Transverse colon (tissue), 4 donors: ENCODE measurements around the gene CCDC73. TPM values are rescaled to one million over a fixed set of nuclear protein-coding genes. Genes with fewer than 3 reads are reported as not detected.

Experiments used
- DNase-seq: peaks from one replicate; pipeline ENCODE4 v3.0.0-alpha.2; 2019
- H3K27ac ChIP-seq, 4 donors: fragments of 200-600 bp; sonication (generic); 2 replicates each; pipeline ENCODE4 v1.5.1; 2016 to 2018; ENCODE audit warnings: inconsistent platforms in 4 of 4
- H3K27me3 ChIP-seq: fragments of 200-600 bp; sonication (generic); 2 replicates; pipeline ENCODE4 v1.5.1; 2017; ENCODE audit warnings: inconsistent platforms
- H3K36me3 ChIP-seq, 4 donors: fragments of 200-600 bp; sonication (generic); 2 replicates each; pipeline ENCODE4 v1.5.1; 2017 to 2019; ENCODE audit warnings: inconsistent platforms in 4 of 4
- H3K4me1 ChIP-seq, 4 donors: fragments of 200-600 bp; sonication (generic); 2 replicates each; pipeline ENCODE4 v1.5.1; 2017 to 2020; ENCODE audit warnings: inconsistent platforms in 4 of 4
- H3K4me3 ChIP-seq, 4 donors: fragments of 200-600 bp; sonication (generic); 1 replicate in 1 of 4; 2 replicates in 3 of 4; pipeline versions ENCODE4 v1.5.1 to v1.6.1; 2017 to 2019; ENCODE audit warnings: inconsistent platforms in 4 of 4
- H3K9me3 ChIP-seq, 2 donors: fragments of 200-600 bp; sonication (generic); 2 replicates each; pipeline ENCODE4 v1.5.1; 2017 to 2019; ENCODE audit warnings: inconsistent platforms in 2 of 2
- EP300 ChIP-seq: sonication (generic); formaldehyde crosslinking; IDR thresholded peaks from one replicate; pipeline ENCODE4 v1.6.1; 2017; ENCODE audit warnings: antibody characterized with exemption, low read depth
- POLR2A ChIP-seq: fragments of 450-650 bp; IDR thresholded peaks from one replicate; pipeline ENCODE4 v1.6.1; 2016; ENCODE audit warnings: antibody characterized with exemption, mild to moderate bottlenecking, moderate library complexity
- POLR2AphosphoS5 ChIP-seq, 3 donors: sonication (generic); formaldehyde crosslinking; IDR thresholded peaks; one replicate each; pipeline ENCODE4 v1.6.1; 2016; ENCODE audit warnings: antibody characterized with exemption in 3 of 3
- WGBS, 2 donors: methylation state at CpG; one replicate each; pipeline ENCODE4 v1.1.5; 2018; ENCODE audit warnings: low coverage in 1 of 2; 5-methylcytosine and 5-hydroxymethylcytosine counted together
- in situ Hi-C, 4 donors: fragments of 200-750 bp; cut with MboI; loops; one replicate each; pipeline versions ENCODE4 v1.15.0 to v1.15.1; 2017; ENCODE audit warnings: low sequenced_read_pairs in 3 of 4, low pct_ligation_motif_present in 1 of 4, low pct_unique_long_range_greater_than_20kb in 1 of 4
- intact Hi-C: fragments of 100-400 bp; cut with DNase I; formaldehyde crosslinking; loops from one replicate; pipeline ENCODE4 v1.15.1; 2023; ENCODE audit warnings: low total_unique reads
- total RNA-seq, 4 donors: library from RNA; depleted of rRNA; stranded (reverse); fragments of >200 nt; gene quantifications; one replicate each; pipeline ENCODE4 v1.1.0, GENCODE V29; 2016
- TF ChIP-seq, protein P1 (sequence below), 5 experiments: fragments of 200-600 bp in 3 of 5; fragments of 450-650 bp in 2 of 5; sonication (generic) in 3 of 5; IDR thresholded peaks; 1 replicate in 2 of 5; 2 replicates in 3 of 5; pipeline ENCODE4 v1.5.1; 2016 to 2017; ENCODE audit warnings: antibody characterized with exemption in 5 of 5, inconsistent platforms in 3 of 5, mild to moderate bottlenecking in 2 of 5, moderate library complexity in 1 of 5

Gene CCDC73
- total RNA-seq, 4 donors from 2014 or later, result not detected

DNA sequence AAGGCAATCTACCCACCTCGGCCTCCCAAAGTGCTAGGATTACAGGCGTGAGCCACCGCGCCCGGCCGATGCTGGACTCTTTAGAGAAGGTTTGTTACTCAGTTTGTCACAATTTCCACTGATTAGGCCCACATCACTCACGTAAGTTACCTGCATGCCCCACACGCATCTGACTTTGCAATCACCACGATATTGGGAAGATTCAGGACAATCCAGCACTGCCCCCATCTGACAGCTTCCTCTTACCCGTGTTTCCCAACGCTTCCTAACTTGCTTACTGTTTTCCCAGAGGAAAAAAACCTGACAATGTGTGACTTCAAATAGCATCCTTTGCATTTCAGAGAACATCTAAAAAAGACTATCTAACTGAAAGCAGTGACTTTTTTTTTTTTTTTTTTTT lies 232.6 kb downstream of the CCDC73 start:
- intact Hi-C loops (no loop called here), in situ Hi-C loops (no loop called here)
- WGBS, 2 donors, result 79 to 91% methylated on average over 11 of the region's 11 CpGs
- no peaks in the 10 kb centered on the region for H3K36me3 ChIP-seq
- no peaks in the 10 kb centered on the region for H3K4me1 ChIP-seq
- H3K9me3 ChIP-seq, result no peaks in the 10 kb centered on the region
- DNase-seq, result no peak
- no peak overlapping the region for H3K27ac ChIP-seq
- no peaks in the 10 kb centered on the region for H3K27me3 ChIP-seq
- no peak overlapping the region for H3K4me3 ChIP-seq
- TF ChIP-seq POLR2A (no peak), POLR2AphosphoS5 (IDR thresholded peaks at IDR 0.05) (no peak), EP300 (no peak)
- TF ChIP-seq, protein P1, sequence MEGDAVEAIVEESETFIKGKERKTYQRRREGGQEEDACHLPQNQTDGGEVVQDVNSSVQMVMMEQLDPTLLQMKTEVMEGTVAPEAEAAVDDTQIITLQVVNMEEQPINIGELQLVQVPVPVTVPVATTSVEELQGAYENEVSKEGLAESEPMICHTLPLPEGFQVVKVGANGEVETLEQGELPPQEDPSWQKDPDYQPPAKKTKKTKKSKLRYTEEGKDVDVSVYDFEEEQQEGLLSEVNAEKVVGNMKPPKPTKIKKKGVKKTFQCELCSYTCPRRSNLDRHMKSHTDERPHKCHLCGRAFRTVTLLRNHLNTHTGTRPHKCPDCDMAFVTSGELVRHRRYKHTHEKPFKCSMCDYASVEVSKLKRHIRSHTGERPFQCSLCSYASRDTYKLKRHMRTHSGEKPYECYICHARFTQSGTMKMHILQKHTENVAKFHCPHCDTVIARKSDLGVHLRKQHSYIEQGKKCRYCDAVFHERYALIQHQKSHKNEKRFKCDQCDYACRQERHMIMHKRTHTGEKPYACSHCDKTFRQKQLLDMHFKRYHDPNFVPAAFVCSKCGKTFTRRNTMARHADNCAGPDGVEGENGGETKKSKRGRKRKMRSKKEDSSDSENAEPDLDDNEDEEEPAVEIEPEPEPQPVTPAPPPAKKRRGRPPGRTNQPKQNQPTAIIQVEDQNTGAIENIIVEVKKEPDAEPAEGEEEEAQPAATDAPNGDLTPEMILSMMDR (IDR thresholded peaks at IDR 0.05), result no peak

DNA sequence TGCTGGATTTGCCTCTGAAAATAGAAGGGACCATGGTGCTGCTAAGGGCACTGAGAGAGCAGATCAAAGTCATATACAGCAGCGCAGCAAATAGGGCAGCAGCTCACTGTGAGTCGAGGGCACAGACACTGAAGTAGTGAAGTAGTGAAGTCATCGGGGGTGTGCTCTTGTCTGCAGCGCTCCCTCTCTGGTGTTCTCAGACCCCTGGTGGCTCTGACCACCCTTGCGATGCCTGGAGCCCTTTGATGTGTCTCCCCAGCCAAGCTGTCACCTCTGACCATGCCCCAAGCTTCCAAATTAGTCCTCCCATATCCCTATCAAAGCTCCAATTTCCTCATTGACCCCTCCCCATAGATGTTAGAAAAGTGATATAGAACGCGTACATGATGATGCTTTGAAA lies 238.6 kb downstream of the CCDC73 start:
- 83 to 87% methylated on average over 1 to 7 of the region's 7 CpGs for WGBS, 2 donors
- no peaks in the 10 kb centered on the region for H3K27me3 ChIP-seq
- intact Hi-C loops (no loop called here), in situ Hi-C loops (no loop called here)
- TF ChIP-seq, protein P1 (IDR thresholded peaks at IDR 0.05), result no peak
- TF ChIP-seq EP300, result no peak
- no peak for TF ChIP-seq POLR2AphosphoS5 (IDR thresholded peaks at IDR 0.05)
- no peak for TF ChIP-seq POLR2A
- no peak overlapping the region for H3K4me3 ChIP-seq
- H3K36me3 ChIP-seq, result no peaks in the 10 kb centered on the region
- H3K4me1 ChIP-seq, result no peaks in the 10 kb centered on the region
- H3K27ac ChIP-seq, result no peak overlapping the region
- DNase-seq, result no peak
- H3K9me3 ChIP-seq, result no peaks in the 10 kb centered on the region

DNA sequence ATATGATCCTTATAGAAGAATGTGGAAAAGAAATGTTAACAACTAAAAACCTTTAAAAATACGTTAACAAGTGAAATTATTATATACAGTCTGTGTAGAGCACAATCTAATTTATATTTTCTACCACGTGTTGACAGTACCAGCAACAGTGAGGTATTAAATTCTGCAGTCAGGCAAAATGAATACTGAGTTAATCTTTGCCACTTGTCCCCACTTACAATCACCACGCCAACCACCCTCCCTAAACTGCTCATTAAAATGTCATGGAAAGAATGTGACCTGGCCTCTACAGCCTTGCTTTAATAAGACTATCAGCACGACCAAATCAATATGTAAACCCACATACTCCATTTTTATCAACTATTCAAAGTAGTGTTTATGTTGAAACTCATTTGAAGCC lies 239.4 kb downstream of the CCDC73 start:
- 20 to 39% methylated on average over 4 of the region's 4 CpGs for WGBS, 2 donors
- TF ChIP-seq, protein P1 (IDR thresholded peaks at IDR 0.05), result no peak
- Histone ChIP-seq H3K27ac (no peak overlapping the region), H3K36me3 (no peaks in the 10 kb centered on the region), H3K4me1 (no peaks in the 10 kb centered on the region), H3K27me3 (no peaks in the 10 kb centered on the region), H3K9me3 (no peaks in the 10 kb centered on the region), H3K4me3 (no peak overlapping the region)
- no peak for DNase-seq
- intact Hi-C loops, result no loop called here
- in situ Hi-C loops, result no loop called here

Other genes starting within 250 kb of the CCDC73 start
- 100 to 1,000 TPM in 2 of 4 donors, 10 to 100 TPM in 2; 34.4 to 235 (median 147) TPM for gene EIF3M, start 210.8 kb downstream of the CCDC73 start, total RNA-seq
- 10 to 100 TPM in 2 of 4 donors, 1 to 10 TPM in 2; 4.8 to 24.6 (median 15.9) TPM for gene PRRG4, start 35.3 kb upstream of the CCDC73 start, total RNA-seq
- gene QSER1, start 98.1 kb upstream of the CCDC73 start, total RNA-seq, result 10 to 100 TPM; 20.5 to 39.2 (median 31.9) TPM
- gene DEPDC7, start 221.2 kb upstream of the CCDC73 start, total RNA-seq, result 10 to 100 TPM in 2 of 4 donors, 1 to 10 TPM in 2; 3.2 to 18.7 (median 11.5) TPM
- gene TCP11L1, start 244.9 kb upstream of the CCDC73 start, total RNA-seq, result 10 to 100 TPM; 24.3 to 90.2 (median 66.1) TPM